Left cardiac atrium (tissue), 4 donors: Measurements from ENCODE around the gene PYGB. TPM values are rescaled to one million over a fixed set of nuclear protein-coding genes. Genes with fewer than 3 reads are reported as not detected.
A peak's percentile ranks its signal among the peaks of the same experiment; 100 is the strongest.

ENCODE experiments used
- ATAC-seq, 2 donors: fragments of 200-7000 bp; cut with Tn5 transposase; one replicate each; pipeline ENCODE4 v1.9.1; 2020; ENCODE audit warnings: mild to moderate bottlenecking in 2 of 2, moderate library complexity in 2 of 2
- DNase-seq: peaks from one replicate; pipeline ENCODE4 v3.0.0-alpha.2; 2020
- intact Hi-C, 2 donors: fragments of 100-400 bp; cut with DNase I; formaldehyde crosslinking; loops; one replicate each; pipeline versions ENCODE4 v1.14.1 to v1.15.1; 2022 to 2023
- total RNA-seq, 2 donors: library from RNA; stranded (reverse); fragmentation: NEBNext Ultra II Directional; extraction: Animal tissue kit (Norgen Biotek cat#: 25700); gene quantifications; one replicate each; pipeline ENCODE4 v1.2.1, GENCODE V29; 2021
- donor health status: DM: no; HTN: yes; CAD: no.
- donor health status: DM: no; HTN: yes; CAD: no; lungs with severe emphysema.
- donor health status: DM: yes; HTN: yes; CAD: no.
- donor health status: Dilated cardiomyopathy.

PYGB gene
- total RNA-seq, 2 donors from 2014 or later = 103 to 152 TPM

GRCh38 chr20:25314497-25315417 lies 66.9 kb downstream of the PYGB start:
- ATAC-seq (no peak), DNase-seq (no peak)
- intact Hi-C loops = no loop called here

GRCh38 chr20:25315418-25316210 lies 67.7 kb downstream of the PYGB start:
- no peak for ATAC-seq
- DNase-seq = no peak
- intact Hi-C loops = no loop called here

- intact Hi-C loops = no loop called here
- DNase-seq (no peak), ATAC-seq (no peak)
Observed at GRCh38 chr20:25316506-25317190, 68.8 kb downstream of the PYGB start.

- DNase-seq (no peak), ATAC-seq (peak in 1 of 2 donors; percentile 19)
- intact Hi-C loops = no loop called here
Observed at GRCh38 chr20:25317351-25318075, 69.6 kb downstream of the PYGB start.

- intact Hi-C loops = no loop called here
- peak; percentile 16 to 57 for ATAC-seq
- no peak for DNase-seq
Observed at GRCh38 chr20:25318471-25319240, 70.8 kb downstream of the PYGB start.

- intact Hi-C loops = loop anchor here in 1 of 2 donors (5.0 kb wide), 1 partner anchor 78 kb away; no protein-coding TSS in a partner anchor
- ATAC-seq (peak; percentile 8 to 19), DNase-seq (no peak)
Observed at GRCh38 chr20:25319241-25320034, 71.6 kb downstream of the PYGB start.

GRCh38 chr20:25320035-25320800 lies 72.3 kb downstream of the PYGB start:
- intact Hi-C loops = loop anchor here in 1 of 2 donors (5.0 kb wide), 1 partner anchor 77 kb away; no protein-coding TSS in a partner anchor
- ATAC-seq (peak in 1 of 2 donors; percentile 75), DNase-seq (no peak)

- DNase-seq (no peak), ATAC-seq (no peak)
- intact Hi-C loops = loop anchor here in 1 of 2 donors (5.0 kb wide), 1 partner anchor 76 kb away; no protein-coding TSS in a partner anchor
Observed at GRCh38 chr20:25321262-25321831, 73.5 kb downstream of the PYGB start.

GRCh38 chr20:25321991-25322390 lies 74.1 kb downstream of the PYGB start:
- ATAC-seq (no peak), DNase-seq (no peak)
- intact Hi-C loops = loop anchor here in 1 of 2 donors (5.0 kb wide), 1 partner anchor 75 kb away; no protein-coding TSS in a partner anchor

- DNase-seq = no peak
- ATAC-seq = no peak
- intact Hi-C loops = loop anchor here in 1 of 2 donors (5.0 kb wide), 1 partner anchor 74 kb away; no protein-coding TSS in a partner anchor
Observed at GRCh38 chr20:25323496-25324246, 75.8 kb downstream of the PYGB start.

GRCh38 chr20:25324412-25324811 lies 76.5 kb downstream of the PYGB start:
- intact Hi-C loops = loop anchor here in 1 of 2 donors (5.0 kb wide), 1 partner anchor 73 kb away; no protein-coding TSS in a partner anchor
- ATAC-seq (peak; percentile 53 to 84), DNase-seq (peak; percentile 55)

- DNase-seq (no peak), ATAC-seq (peak in 1 of 2 donors; percentile 21)
- intact Hi-C loops = no loop called here
Observed at GRCh38 chr20:25325073-25325472, 77.2 kb downstream of the PYGB start.

GRCh38 chr20:25325997-25326396 lies 78.1 kb downstream of the PYGB start:
- intact Hi-C loops = no loop called here
- no peak for DNase-seq
- ATAC-seq = no peak

- no peak for ATAC-seq
- intact Hi-C loops = no loop called here
- no peak for DNase-seq
Observed at GRCh38 chr20:25327521-25328235, 79.8 kb downstream of the PYGB start.
